ENCODE data around the gene TDRD3. TPM values are rescaled to one million over a fixed set of nuclear protein-coding genes. Genes with fewer than 3 reads are reported as not detected.

The TDRD3 gene
- total and polyA plus RNA-seq, 2 experiments from 2014 or later, result 13.1 to 13.3 TPM

- no peak for TF ChIP-seq STAT1 (IDR thresholded peaks at IDR 0.05; ENCODE audit: unreplicated experiment)
- no peak for TF ChIP-seq ZNF331 (CRISPR knock-in tag; IDR thresholded peaks at IDR 0.05; ENCODE audit: low read depth)
- TF ChIP-seq JUNB (IDR thresholded peaks at IDR 0.05; ENCODE audit: unreplicated experiment), result no peak
- Mint-ChIP-seq H3K27me3 (ENCODE audit: insufficient read depth, low read depth, poor library complexity) (no peaks in the 10 kb centered on the region), H3K9me3 (peaks cover 15% of the 10 kb centered on the region), H3K36me3 (ENCODE audit: low read depth) (peaks cover 19% of the 10 kb centered on the region), H3K4me1 (peaks cover 22% of the 10 kb centered on the region), H3K4me3 (no peak overlapping the region), H3K27ac (no peak overlapping the region; the same call in 1 of the 2 replicates)
- Histone ChIP-seq H3K27me3 (ENCODE audit: insufficient read depth) (no peaks in the 10 kb centered on the region), H3F3A (replicated peaks; ENCODE audit: low read depth) (peaks cover under 1% of the 10 kb centered on the region; the same call in 1 of the 2 replicates), H3K9me2 (ENCODE audit: insufficient read depth) (peaks cover 16% of the 10 kb centered on the region; the same call in 1 of the 2 replicates), H3K4me1 (ENCODE audit: insufficient read depth) (peaks cover 34% of the 10 kb centered on the region), H3K4me3 (no peak overlapping the region), H3K27ac (ENCODE audit: low read depth) (no peak overlapping the region), H4K20me1 (replicated peaks; ENCODE audit: insufficient read depth) (no peaks in the 10 kb centered on the region), H3K4me2 (peak overlapping the region; percentile 49; the same call in 1 of the 2 replicates), H3K36me3 (ENCODE audit: insufficient read depth) (no peaks in the 10 kb centered on the region), H2AFZ (peak overlapping the region; percentile 85), H3K79me2 (replicated peaks; ENCODE audit: insufficient read depth) (no peaks in the 10 kb centered on the region)
- DNase-seq (ENCODE audit: low spot score) (no peak), ATAC-seq (no peak)
These were observed 194.1 kb downstream of the TDRD3 start for GRCh38 chr13:60590800-60591747.

GRCh38 chr13:60603049-60603448 lies 206.0 kb downstream of the TDRD3 start:
- H3K27ac Mint-ChIP-seq, result no peak overlapping the region
- TF ChIP-seq NANOG (IDR thresholded peaks at IDR 0.05; ENCODE audit: borderline replicate concordance) (no peak), POLR2AphosphoS5 (IDR thresholded peaks at IDR 0.05; ENCODE audit: low read depth) (no peak), ZNF114 (CRISPR knock-in tag; IDR thresholded peaks at IDR 0.05) (no peak), JUNB (IDR thresholded peaks at IDR 0.05; ENCODE audit: unreplicated experiment) (no peak), EZH2phosphoT487 (IDR thresholded peaks at IDR 0.05; ENCODE audit: unreplicated experiment) (no peak), REST (IDR thresholded peaks at IDR 0.05; ENCODE audit: unreplicated experiment) (no peak), ZNF462 (CRISPR knock-in tag; IDR thresholded peaks at IDR 0.05) (no peak), ETS1 (IDR thresholded peaks at IDR 0.05) (no peak)

More at GRCh38 chr13:60603049-60603448, 206.0 kb downstream of the TDRD3 start:
- Histone ChIP-seq H3F3A (replicated peaks; ENCODE audit: low read depth) (no peaks in the 10 kb centered on the region), H3K4me3 (no peak overlapping the region), H3K27ac (ENCODE audit: low read depth) (no peak overlapping the region), H3K4me1 (ENCODE audit: insufficient read depth) (no peaks in the 10 kb centered on the region), H3K4me2 (no peak overlapping the region), H4K20me1 (replicated peaks; ENCODE audit: insufficient read depth) (no peaks in the 10 kb centered on the region), H3K79me2 (replicated peaks; ENCODE audit: insufficient read depth) (no peaks in the 10 kb centered on the region), H3K27me3 (ENCODE audit: insufficient read depth) (no peaks in the 10 kb centered on the region), H2AFZ (peak overlapping the region; percentile 13; the same call in 1 of the 2 replicates), H3K36me3 (ENCODE audit: insufficient read depth) (no peaks in the 10 kb centered on the region), H3K9me2 (ENCODE audit: insufficient read depth) (no peaks in the 10 kb centered on the region)
- DNase-seq (ENCODE audit: low spot score), result no peak
- peaks cover 2% of the 10 kb centered on the region; the same call in 2 of the 3 replicates for H3K4me1 Mint-ChIP-seq
- no peaks in the 10 kb centered on the region for H3K36me3 Mint-ChIP-seq (ENCODE audit: low read depth)
- H3K27me3 Mint-ChIP-seq (ENCODE audit: insufficient read depth, low read depth, poor library complexity), result no peaks in the 10 kb centered on the region
- H3K9me3 Mint-ChIP-seq, result no peaks in the 10 kb centered on the region
- no peak overlapping the region for H3K4me3 Mint-ChIP-seq
- ATAC-seq, result no peak

Data from GM23338 (cell line).